HG03558 (cell line): Measurements from ENCODE around the gene ZMAT5.

Experiments
- ATAC-seq: cut with Tn5 transposase; IDR thresholded peaks from one replicate; pipeline ENCODE4 v1.9.1; 2021; ENCODE audit warnings: moderate number of reproducible peaks; ENCODE audit not compliant: unreplicated experiment; ENCODE audit errors: extremely low read depth

Gene ZMAT5

GRCh38 chr22:29766632-29767170 is at the start of gene ZMAT5:
ZMAT5 (minus strand) TSS chr22:29767007; CDS start chr22:29748544, 18,463 bp downstream.
- ATAC-seq: peak; percentile 39

- ATAC-seq: no peak
Measured at GRCh38 chr22:29816539-29816938, 49.7 kb upstream of the ZMAT5 start.

GRCh38 chr22:29816128-29816527 is 49.3 kb upstream of the ZMAT5 start:
- ATAC-seq: no peak

GRCh38 chr22:29815580-29815979 is 48.8 kb upstream of the ZMAT5 start:
- ATAC-seq: no peak

DNA sequence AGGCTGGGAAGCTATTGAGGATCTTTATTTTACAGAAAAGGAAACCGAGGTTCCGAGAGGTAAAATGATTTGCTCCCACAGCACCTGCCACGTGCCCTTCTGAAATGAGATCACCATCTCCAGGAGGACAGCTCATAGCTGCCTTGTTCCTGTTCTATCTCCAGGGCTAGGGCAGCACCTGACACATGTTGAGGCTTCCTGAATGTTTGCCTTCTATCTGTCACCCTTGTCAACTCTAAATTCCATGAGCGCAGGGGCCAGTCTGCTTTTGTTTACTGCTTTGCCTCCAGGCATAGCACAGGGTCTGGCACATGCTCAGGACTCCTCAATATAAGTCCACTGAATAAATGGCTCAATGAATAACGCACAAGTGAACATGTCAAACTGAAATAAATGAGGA is 47.2 kb upstream of the ZMAT5 start:
- ATAC-seq: no peak

DNA sequence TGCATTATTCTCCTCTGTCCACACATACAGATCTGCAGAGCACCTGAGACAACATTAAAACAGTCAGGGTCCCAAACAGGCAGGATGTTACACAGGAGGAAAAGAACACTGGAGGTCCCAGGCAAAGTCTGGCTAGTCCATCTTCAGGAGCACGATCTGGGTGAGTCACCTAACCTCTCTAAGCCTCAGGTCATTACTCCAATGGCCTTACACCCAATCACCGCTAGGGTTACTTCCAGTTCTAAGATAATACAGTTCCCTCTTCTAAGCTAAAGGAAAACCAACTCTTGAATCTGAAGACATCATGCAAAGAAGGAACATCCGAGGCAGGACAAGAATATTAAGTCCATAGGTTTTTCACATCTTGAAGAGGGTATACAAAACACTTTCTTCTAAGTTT is 46.8 kb upstream of the ZMAT5 start:
- no peak for ATAC-seq

DNA sequence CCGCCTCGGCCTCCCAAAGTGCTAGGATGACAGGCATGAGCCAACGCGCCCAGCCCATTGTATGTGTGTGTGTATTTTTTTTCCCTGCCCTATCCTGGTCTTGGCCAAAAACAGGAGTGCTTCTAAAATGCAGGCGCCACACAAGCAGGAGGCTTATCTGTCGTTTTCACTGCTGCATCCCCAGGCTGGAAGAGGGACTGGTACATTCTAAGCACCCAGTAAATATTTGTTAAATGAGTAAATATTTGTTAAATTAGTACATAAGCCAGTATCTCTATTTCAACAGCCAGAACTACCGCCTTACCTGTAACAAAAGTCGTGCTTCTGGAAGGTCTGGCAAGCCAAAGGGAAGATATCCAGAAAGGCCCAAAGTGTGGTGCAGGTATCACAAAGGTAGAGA is 46.3 kb upstream of the ZMAT5 start:
- no peak for ATAC-seq

- ATAC-seq: no peak
Measured at GRCh38 chr22:29811377-29811776, 44.6 kb upstream of the ZMAT5 start.

GRCh38 chr22:29810216-29810615 is 43.4 kb upstream of the ZMAT5 start:
- no peak for ATAC-seq

DNA sequence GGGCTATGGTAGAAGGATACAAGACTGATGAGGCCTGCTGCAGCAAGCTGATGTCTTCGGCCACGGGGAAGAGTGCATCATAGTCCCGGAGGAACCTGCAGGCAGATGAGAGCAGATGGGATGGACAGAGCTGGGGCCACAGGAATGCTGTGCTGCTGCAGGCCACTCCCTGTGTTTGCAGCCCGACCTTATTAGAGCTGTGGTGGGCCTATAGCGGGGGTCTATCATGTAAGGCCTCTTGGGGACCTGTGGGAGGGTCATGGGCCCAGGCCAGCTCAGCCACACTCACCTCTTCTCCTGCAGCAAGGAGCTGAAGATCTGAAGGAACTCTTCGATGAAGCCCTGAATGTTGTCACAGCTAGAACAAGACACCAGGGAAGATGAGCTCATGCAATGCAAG is 39.4 kb upstream of the ZMAT5 start:
- ATAC-seq: no peak

GRCh38 chr22:29804985-29805384 is 38.2 kb upstream of the ZMAT5 start:
- no peak for ATAC-seq

DNA sequence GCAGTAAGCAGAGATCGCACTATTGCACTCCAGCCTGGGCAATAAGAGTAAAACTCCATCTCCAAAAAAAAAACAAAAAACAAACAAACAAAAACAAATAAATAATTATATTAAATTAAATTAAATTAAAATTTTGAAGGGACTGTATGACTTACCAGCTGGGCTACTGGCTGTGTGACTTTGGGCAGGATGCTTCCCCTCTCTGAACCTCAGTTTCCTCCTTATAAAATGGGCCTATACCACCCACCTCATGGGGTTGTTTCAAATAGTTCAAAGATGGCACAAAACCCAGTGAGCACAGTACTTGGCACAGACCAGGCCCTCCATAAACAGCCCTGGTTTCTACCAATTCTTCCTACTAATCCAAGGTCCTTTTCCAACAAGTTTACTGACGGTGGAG is 36.4 kb upstream of the ZMAT5 start:
- no peak for ATAC-seq

GRCh38 chr22:29801796-29802195 is 35.0 kb upstream of the ZMAT5 start:
- no peak for ATAC-seq

DNA sequence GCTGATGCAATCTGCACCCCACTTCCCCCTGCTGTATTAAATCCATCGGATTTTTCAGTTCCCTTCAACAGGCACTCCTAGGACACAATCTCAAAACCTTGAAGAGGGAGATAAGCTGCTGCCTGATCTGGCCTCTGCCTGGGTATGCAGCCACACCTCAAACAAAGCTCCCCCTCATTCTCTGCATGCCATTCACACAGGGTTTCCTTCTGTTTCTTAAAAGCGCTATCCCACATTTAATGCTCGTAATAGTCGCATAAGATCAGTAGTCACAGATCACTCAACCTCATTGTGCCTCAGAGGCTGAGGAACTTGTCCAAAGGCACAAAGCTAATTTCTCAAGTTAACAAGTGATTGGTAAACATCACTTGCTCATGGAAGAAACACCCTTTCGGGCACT is 34.3 kb upstream of the ZMAT5 start:
- ATAC-seq: no peak

- ATAC-seq: no peak
Measured at GRCh38 chr22:29799217-29799680, 32.4 kb upstream of the ZMAT5 start.

GRCh38 chr22:29798801-29799200 is 32.0 kb upstream of the ZMAT5 start:
- ATAC-seq: no peak

DNA sequence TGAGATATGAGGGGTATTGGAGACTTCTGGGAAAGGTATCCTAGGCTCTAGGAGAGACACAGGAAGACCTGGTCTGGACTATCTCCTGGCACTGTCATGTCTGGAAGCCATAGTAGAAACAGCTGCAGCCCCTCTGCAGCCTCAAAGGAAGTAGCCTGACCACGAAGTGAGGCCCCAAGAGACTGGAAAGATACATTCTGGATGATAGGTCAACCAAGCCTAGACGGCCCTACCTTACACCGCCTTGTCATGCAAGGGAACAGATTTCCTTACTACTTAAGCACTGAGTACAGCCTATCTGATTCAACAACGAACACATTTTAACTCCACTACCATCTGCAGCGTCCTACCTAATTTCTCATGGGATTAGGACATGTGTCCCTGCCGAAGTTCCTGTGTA is 31.5 kb upstream of the ZMAT5 start:
- ATAC-seq: no peak

GRCh38 chr22:29797351-29797750 is 30.5 kb upstream of the ZMAT5 start:
- ATAC-seq: no peak

GRCh38 chr22:29795663-29796062 is 28.9 kb upstream of the ZMAT5 start:
- no peak for ATAC-seq

GRCh38 chr22:29793396-29793795 is 26.6 kb upstream of the ZMAT5 start:
- no peak for ATAC-seq

GRCh38 chr22:29790061-29790460 is 23.3 kb upstream of the ZMAT5 start:
- ATAC-seq: no peak

GRCh38 chr22:29788339-29789279 is 21.8 kb upstream of the ZMAT5 start:
- ATAC-seq: no peak
